Mucosa of descending colon (tissue), 3 donors: ENCODE results near the gene OR52B6. TPM values are rescaled to one million over a fixed set of nuclear protein-coding genes. Genes with fewer than 3 reads are reported as not detected.
"Not testable (repeated sequence)": the region's sequence is repeated elsewhere in the genome, so short reads cannot be mapped to it uniquely, and the experiment has no call there.

Experiments used
- ATAC-seq: fragments of 200-7000 bp; cut with Tn5 transposase; one replicate; pipeline ENCODE4 v1.9.1; 2020; ENCODE audit warnings: mild to moderate bottlenecking, moderate library complexity
- DNase-seq, 3 donors: peaks; one replicate each; pipeline ENCODE4 v3.0.0-alpha.2; 2020
- H3K36me3 ChIP-seq: fragments of 200-600 bp; one replicate; pipeline ENCODE4 v1.8.0; 2021; ENCODE audit warnings: low read depth, mild to moderate bottlenecking
- H3K4me1 ChIP-seq: fragments of 200-600 bp; one replicate; pipeline ENCODE4 v1.8.0; 2021; ENCODE audit warnings: low read depth, mild to moderate bottlenecking
- H3K4me3 ChIP-seq: fragments of 200-600 bp; one replicate; pipeline ENCODE4 v1.8.0; 2021; ENCODE audit warnings: mild to moderate bottlenecking
- H3K9me3 ChIP-seq: fragments of 200-600 bp; one replicate; pipeline ENCODE4 v1.8.0; 2021; ENCODE audit warnings: mild to moderate bottlenecking
- intact Hi-C, 2 donors: fragments of 100-400 bp; cut with DNase I in 1 of 2; cut with micrococcal nuclease in 1 of 2; formaldehyde crosslinking; loops; one replicate each; pipeline versions ENCODE4 v1.11.0 to v1.11.1; 2022; cut with DNase I, micrococcal nuclease
- total RNA-seq, 3 donors: library from RNA; stranded (reverse); fragmentation: NEBNext Ultra II Directional in 2 of 3; extraction: Animal tissue kit (Norgen Biotek cat#: 25700) in 2 of 3; gene quantifications; one replicate each; pipeline versions ENCODE4 v1.2.1 to v1.2.4, GENCODE V29; 2021 to 2023
- TF ChIP-seq, protein P1 (sequence below): fragments of 200-600 bp; IDR thresholded peaks from one replicate; pipeline ENCODE4 v1.8.0; 2022; ENCODE audit warnings: antibody characterized with exemption, mild to moderate bottlenecking
- donor health status: DM: no; HTN: no; CAD: no; lungs with moderate emphysema.
- donor health status: DM: no; HTN: no; CAD: no.
- donor health status: DM: no; HTN: yes; CAD: no.

Gene OR52B6
- total RNA-seq, 3 donors from 2014 or later, result not detected

DNA sequence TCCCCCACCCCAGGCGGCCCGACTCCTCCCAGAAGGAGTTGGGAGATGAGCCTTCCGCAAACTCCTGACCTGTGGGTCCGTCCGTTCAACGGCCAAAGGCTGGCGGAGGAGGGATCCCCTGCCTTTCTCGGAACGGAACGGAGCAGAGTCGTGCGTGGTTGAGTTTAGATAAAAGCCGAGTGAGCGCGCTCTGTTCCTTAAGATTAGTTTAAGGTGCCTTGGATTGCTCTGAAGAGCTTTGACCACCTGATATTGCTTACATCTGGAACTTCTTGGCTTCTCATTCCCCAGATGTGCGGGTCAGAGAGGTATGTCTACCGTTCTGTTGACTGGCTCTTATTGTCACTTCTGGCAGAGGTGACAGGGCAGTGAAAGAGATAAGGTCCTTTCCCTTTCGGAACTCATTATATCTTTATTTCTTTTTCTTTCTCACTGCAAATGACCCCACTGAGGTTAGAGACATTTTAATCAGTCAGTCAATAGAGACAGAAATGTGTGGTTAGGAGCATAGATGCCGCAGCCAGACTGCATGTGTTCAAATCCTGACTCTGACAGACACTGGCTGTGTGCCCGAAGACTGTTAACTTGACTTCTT, 16.0 kb downstream of the OR52B6 start, which contains the start of gene TRIM6:
TSS of gene TRIM6 (plus strand) at position 31 of the 595 bp plus-strand sequence. CDS start at position 292, 261 bp downstream.
- TF ChIP-seq, protein P1, sequence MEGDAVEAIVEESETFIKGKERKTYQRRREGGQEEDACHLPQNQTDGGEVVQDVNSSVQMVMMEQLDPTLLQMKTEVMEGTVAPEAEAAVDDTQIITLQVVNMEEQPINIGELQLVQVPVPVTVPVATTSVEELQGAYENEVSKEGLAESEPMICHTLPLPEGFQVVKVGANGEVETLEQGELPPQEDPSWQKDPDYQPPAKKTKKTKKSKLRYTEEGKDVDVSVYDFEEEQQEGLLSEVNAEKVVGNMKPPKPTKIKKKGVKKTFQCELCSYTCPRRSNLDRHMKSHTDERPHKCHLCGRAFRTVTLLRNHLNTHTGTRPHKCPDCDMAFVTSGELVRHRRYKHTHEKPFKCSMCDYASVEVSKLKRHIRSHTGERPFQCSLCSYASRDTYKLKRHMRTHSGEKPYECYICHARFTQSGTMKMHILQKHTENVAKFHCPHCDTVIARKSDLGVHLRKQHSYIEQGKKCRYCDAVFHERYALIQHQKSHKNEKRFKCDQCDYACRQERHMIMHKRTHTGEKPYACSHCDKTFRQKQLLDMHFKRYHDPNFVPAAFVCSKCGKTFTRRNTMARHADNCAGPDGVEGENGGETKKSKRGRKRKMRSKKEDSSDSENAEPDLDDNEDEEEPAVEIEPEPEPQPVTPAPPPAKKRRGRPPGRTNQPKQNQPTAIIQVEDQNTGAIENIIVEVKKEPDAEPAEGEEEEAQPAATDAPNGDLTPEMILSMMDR, result no peak
- intact Hi-C loops, result no loop called here
- DNase-seq, result peak; percentile 43 to 73 (median 63)

DNA sequence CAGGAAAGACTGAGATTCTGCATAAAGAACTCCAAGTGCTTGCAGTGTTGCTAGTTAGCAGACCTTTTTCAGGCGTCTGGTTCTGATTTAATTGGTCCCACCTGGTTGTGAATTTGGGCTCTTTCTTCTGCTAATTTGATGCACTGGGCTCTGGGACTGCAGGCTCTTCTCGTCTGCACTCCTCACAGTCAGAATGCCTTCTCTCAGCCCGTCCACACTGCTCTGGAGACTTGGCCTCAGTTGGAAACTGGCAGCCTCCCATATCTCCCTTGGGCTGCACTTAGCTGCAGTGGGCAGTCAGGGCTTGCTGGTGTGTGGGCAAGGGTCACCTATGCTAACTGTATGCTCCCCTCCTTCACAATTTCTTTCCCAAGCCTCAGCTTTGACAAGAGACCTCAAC, 17.3 kb downstream of the OR52B6 start:
- Histone ChIP-seq H3K4me1 (no peaks in the 10 kb centered on the region), H3K9me3 (no peaks in the 10 kb centered on the region), H3K4me3 (no peak overlapping the region), H3K36me3 (no peaks in the 10 kb centered on the region)
- TF ChIP-seq, protein P1, result no peak
- DNase-seq (no peak), ATAC-seq (no peak)
- intact Hi-C loops, result no loop called here

More for the DNA sequence above, 16.0 kb downstream of the OR52B6 start, which contains the start of gene TRIM6:
- no peak within 1 kb of the TSS for H3K4me3 ChIP-seq
- no peaks in the 10 kb centered on the region for H3K4me1 ChIP-seq
- H3K36me3 ChIP-seq, result no peaks in the 10 kb centered on the region
- peak; percentile 78 for ATAC-seq
- no peaks in the 10 kb centered on the region for H3K9me3 ChIP-seq

DNA sequence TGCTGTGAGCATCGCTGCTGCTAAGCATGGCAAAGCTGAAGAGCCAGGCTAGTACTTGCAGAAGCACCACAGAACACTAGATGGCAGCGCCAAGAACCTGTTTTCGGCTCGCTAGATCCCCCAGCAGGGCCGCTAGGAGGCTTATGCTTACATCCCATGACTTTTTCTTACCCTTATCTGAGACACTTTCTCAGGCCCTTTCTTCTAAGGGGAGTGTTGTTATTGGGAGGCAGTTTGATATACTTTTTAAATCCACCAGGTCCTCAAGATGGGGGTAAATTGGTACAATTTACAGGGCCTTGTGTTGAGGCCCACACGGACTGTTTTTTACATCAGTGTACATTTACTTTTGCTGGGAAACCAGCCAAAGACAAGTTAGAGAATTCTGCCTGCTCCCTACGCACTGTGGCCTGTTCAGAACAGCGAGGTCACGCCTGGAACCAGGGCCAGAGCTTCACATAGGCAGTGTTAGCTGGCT, 19.7 kb downstream of the OR52B6 start:
- intact Hi-C loops, result no loop called here

DNA sequence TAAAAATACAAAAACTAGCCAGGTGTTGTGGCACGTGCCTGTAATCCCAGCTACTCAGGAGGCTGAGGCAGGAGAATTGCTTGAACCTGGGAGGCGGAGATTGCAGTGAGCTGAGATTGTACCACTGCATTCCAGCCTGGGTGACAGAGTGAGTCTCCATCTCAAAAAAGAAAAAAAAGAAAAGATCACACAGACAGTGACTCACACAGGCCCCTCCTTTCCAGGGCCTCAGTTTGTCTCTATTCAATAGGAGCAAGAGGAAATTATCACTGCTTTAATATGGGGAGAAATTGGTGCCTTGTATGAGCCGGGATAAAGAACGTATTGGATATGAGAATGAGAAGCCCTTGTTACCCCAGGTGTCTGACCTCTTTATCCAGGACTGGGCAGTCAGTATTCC, 22.1 kb downstream of the OR52B6 start:
- ATAC-seq, H3K4me3 ChIP-seq, intact Hi-C loops, H3K9me3 ChIP-seq, DNase-seq, H3K4me1 ChIP-seq, H3K36me3 ChIP-seq: not testable (repeated sequence)

More for the DNA sequence above, 19.7 kb downstream of the OR52B6 start:
- Histone ChIP-seq H3K36me3 (no peaks in the 10 kb centered on the region), H3K9me3 (no peaks in the 10 kb centered on the region), H3K4me3 (no peak overlapping the region), H3K4me1 (no peaks in the 10 kb centered on the region)
- ATAC-seq (peak; percentile 88), DNase-seq (peak; percentile 55 to 79 (median 57))
- TF ChIP-seq, protein P1, result peak; percentile 69

DNA sequence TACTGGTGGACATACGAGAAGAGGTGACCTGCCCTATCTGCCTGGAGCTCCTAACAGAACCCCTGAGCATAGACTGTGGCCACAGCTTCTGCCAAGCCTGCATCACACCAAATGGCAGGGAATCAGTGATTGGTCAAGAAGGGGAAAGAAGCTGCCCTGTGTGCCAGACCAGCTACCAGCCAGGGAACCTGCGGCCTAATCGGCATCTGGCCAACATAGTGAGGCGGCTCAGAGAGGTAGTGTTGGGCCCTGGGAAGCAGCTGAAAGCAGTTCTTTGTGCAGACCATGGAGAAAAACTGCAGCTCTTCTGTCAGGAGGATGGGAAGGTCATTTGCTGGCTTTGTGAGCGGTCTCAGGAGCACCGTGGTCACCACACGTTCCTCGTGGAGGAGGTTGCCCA, 22.6 kb downstream of the OR52B6 start:
- intact Hi-C loops, result no loop called here
- Histone ChIP-seq H3K9me3 (no peaks in the 10 kb centered on the region), H3K36me3 (no peaks in the 10 kb centered on the region), H3K4me1 (no peaks in the 10 kb centered on the region), H3K4me3 (no peak overlapping the region)
- TF ChIP-seq, protein P1, result no peak
- ATAC-seq (no peak), DNase-seq (no peak)

DNA sequence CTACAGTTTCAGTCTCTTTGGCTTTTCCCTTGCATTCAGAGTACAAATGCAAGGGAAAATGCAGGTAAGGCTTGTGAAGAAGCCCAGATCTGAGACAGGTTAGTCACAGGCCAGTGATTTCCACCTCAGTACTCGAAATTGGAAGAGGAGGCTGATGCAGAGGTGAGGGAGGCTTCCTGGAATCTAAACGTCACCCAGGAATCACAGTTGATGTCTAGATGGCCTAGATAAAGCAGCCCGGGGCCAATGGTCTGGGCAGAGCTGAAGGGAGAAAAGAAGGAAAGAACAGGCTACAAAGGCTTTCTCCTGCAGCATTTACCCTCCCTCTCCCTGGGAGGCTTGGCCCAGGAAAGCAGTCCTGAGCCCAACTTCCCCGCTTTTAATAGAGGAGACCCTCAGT, 24.2 kb downstream of the OR52B6 start:
- no peaks in the 10 kb centered on the region for H3K9me3 ChIP-seq
- no peak for ATAC-seq
- intact Hi-C loops, result no loop called here
- H3K4me1 ChIP-seq, result no peaks in the 10 kb centered on the region
- no peak for DNase-seq
- H3K4me3 ChIP-seq, result no peak overlapping the region
- TF ChIP-seq, protein P1, result no peak
- no peaks in the 10 kb centered on the region for H3K36me3 ChIP-seq
